Calu3 (cell line): ENCODE measurements around the gene PSD. TPM values are rescaled to one million over a fixed set of nuclear protein-coding genes. Genes with fewer than 3 reads are reported as not detected.

Experiments
- BruUV-seq: library from RNA; stranded (reverse); fragments of 400-500 nt; replicated peaks from 2 replicates; lab custom pipeline; 2021; lab: Mats Ljungman, UMichigan
- CTCF ChIA-PET: fragments of 300-600 bp; sonication (Branson Sonifier 250); formaldehyde crosslinking; loops from one replicate; lab custom pipeline; 2022; ENCODE audit warnings: antibody characterized with exemption; lab: Charles Lee
- DNase-seq: peaks from one replicate; pipeline ENCODE4 v3.0.0; 2022
- H3K27ac Mint-ChIP-seq: one replicate; pipeline ENCODE4 v1.8.0; 2022; ENCODE audit warnings: mixed read lengths; ENCODE audit not compliant: unreplicated experiment
- H3K27me3 Mint-ChIP-seq: one replicate; pipeline ENCODE4 v1.8.0; 2022; ENCODE audit warnings: mixed read lengths; ENCODE audit not compliant: unreplicated experiment
- H3K36me3 Mint-ChIP-seq: one replicate; pipeline ENCODE4 v1.8.0; 2022; ENCODE audit warnings: mild to moderate bottlenecking, moderate library complexity, mixed read lengths; ENCODE audit not compliant: insufficient read depth, unreplicated experiment
- H3K4me1 Mint-ChIP-seq: one replicate; pipeline ENCODE4 v1.8.0; 2022; ENCODE audit warnings: mild to moderate bottlenecking, low read depth, mixed read lengths; ENCODE audit not compliant: unreplicated experiment
- H3K4me3 Mint-ChIP-seq: one replicate; pipeline ENCODE4 v1.8.0; 2022; ENCODE audit warnings: mild to moderate bottlenecking, low read depth, moderate library complexity, mixed read lengths; ENCODE audit not compliant: unreplicated experiment
- H3K9me3 Mint-ChIP-seq: one replicate; pipeline ENCODE4 v1.8.0; 2022; ENCODE audit warnings: low read depth, mixed read lengths; ENCODE audit not compliant: unreplicated experiment
- intact Hi-C: fragments of 100-400 bp; cut with micrococcal nuclease; formaldehyde crosslinking; loops from one replicate; pipeline ENCODE4 v1.10.0; 2022; ENCODE audit not compliant: unreplicated experiment
- total RNA-seq: library from RNA; stranded (reverse); gene quantifications from 2 replicates; pipeline ENCODE4 v1.2.3, GENCODE V29; 2022
- TF ChIP-seq, protein P1 (sequence below): fragments of 200-600 bp; IDR thresholded peaks from one replicate; pipeline ENCODE4 v1.8.0; 2022; ENCODE audit warnings: antibody characterized with exemption; ENCODE audit not compliant: unreplicated experiment

PSD gene
- total RNA-seq, 1 experiment from 2014 or later: 0.35 TPM

- Mint-ChIP-seq H3K4me1 (peaks cover 12% of the 10 kb centered on the region), H3K9me3 (no peaks in the 10 kb centered on the region), H3K27me3 (peaks cover 11% of the 10 kb centered on the region), H3K27ac (no peak overlapping the region), H3K4me3 (no peak overlapping the region), H3K36me3 (peaks cover 25% of the 10 kb centered on the region)
- DNase-seq: no peak
- TF ChIP-seq, protein P1, sequence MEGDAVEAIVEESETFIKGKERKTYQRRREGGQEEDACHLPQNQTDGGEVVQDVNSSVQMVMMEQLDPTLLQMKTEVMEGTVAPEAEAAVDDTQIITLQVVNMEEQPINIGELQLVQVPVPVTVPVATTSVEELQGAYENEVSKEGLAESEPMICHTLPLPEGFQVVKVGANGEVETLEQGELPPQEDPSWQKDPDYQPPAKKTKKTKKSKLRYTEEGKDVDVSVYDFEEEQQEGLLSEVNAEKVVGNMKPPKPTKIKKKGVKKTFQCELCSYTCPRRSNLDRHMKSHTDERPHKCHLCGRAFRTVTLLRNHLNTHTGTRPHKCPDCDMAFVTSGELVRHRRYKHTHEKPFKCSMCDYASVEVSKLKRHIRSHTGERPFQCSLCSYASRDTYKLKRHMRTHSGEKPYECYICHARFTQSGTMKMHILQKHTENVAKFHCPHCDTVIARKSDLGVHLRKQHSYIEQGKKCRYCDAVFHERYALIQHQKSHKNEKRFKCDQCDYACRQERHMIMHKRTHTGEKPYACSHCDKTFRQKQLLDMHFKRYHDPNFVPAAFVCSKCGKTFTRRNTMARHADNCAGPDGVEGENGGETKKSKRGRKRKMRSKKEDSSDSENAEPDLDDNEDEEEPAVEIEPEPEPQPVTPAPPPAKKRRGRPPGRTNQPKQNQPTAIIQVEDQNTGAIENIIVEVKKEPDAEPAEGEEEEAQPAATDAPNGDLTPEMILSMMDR: no peak
- BruUV-seq: no TSS peak
- CTCF ChIA-PET: interaction anchor here (0.6 to 1.3 kb wide), 7 partner anchors 8 to 173 kb away, joined by 3 to 8 read pairs (median 6); partner anchors contain the start of genes FBXL15 and NFKB2
- intact Hi-C loops: no loop called here
These were observed 15.5 kb downstream of the PSD start for GRCh38 chr10:102403115-102403514.

DNA sequence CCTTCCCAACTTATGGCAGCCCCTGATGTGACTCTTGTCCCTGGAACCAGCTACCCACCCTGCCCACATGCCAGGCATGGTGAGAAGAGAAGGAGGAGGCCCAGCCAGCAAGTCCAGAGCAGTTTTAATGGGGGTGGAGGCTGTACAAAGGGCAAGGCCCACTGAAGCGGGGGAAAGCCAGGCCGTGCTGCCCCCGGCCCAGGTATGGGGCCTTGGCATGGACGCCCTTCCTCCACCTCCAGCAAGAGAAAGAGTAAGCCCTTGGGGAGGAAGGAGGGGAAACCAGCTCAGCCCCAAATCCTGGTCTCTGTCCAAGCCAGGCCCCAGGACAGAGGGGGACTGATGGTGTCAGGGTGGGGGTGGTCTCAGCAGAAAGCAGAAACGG, 16.1 kb downstream of the PSD start:
- H3K4me1 Mint-ChIP-seq: peaks cover 12% of the 10 kb centered on the region
- H3K36me3 Mint-ChIP-seq: peaks cover 28% of the 10 kb centered on the region
- TF ChIP-seq, protein P1: no peak
- no peak overlapping the region for H3K27ac Mint-ChIP-seq
- H3K9me3 Mint-ChIP-seq: no peaks in the 10 kb centered on the region
- CTCF ChIA-PET: interaction anchor here (1.3 kb wide), 1 partner anchor 19 kb away, joined by 6 read pairs; the partner anchor contains the start of gene FBXL15
- DNase-seq: no peak
- intact Hi-C loops: no loop called here
- H3K4me3 Mint-ChIP-seq: no peak overlapping the region
- H3K27me3 Mint-ChIP-seq: peaks cover 5% of the 10 kb centered on the region
- no TSS peak for BruUV-seq

DNA sequence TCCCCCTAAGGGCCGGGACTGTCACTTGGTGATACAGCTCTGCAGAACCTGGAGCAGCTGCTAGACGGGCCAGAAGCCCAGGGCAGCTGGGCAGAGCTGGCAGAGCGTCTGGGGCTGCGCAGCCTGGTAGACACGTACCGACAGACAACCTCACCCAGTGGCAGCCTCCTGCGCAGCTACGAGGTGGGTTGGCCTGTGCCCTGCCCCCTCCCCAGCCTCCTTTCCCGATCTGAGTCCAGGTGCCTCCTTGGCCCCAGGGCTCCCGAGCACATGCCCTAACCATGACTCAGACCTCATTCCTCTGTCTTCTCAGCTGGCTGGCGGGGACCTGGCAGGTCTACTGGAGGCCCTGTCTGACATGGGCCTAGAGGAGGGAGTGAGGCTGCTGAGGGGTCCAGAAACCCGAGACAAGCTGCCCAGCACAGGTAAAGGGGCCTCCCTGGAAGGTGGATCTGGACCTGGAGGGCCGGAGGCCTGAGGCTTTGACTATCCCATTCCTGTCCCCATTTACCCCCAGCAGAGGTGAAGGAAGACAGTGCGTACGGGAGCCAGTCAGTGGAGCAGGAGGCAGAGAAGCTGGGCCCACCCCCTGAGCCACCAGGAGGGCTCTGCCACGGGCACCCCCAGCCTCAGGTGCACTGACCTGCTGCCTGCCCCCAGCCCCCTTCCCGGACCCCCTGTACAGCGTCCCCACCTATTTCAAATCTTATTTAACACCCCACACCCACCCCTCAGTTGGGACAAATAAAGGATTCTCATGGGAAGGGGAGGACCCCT, 16.7 kb downstream of the PSD start:
- H3K4me3 Mint-ChIP-seq: no peak overlapping the region
- intact Hi-C loops: no loop called here
- TF ChIP-seq, protein P1: no peak
- H3K27ac Mint-ChIP-seq: no peak overlapping the region
- H3K4me1 Mint-ChIP-seq: peaks cover 12% of the 10 kb centered on the region
- BruUV-seq: no TSS peak
- H3K36me3 Mint-ChIP-seq: peaks cover 28% of the 10 kb centered on the region
- H3K9me3 Mint-ChIP-seq: no peaks in the 10 kb centered on the region
- CTCF ChIA-PET: no interaction called here
- no peaks in the 10 kb centered on the region for H3K27me3 Mint-ChIP-seq
- peak; percentile 63 for DNase-seq

DNA sequence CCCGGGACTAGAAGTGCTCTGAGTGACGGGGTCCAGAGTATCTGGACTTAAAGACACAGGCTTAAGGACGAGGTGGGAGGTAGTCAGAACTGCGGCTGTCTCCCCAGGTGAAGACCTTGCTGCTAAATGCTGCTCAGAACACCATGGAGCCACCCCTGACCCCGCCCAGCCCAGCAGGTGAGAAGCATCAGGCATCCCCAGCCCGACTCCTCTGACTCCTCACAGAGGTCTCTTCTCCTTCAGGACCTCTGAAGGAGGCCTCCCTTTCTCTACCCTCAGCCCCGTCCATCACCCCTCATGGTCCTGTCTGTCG, 17.3 kb downstream of the PSD start:
- Mint-ChIP-seq H3K4me3 (no peak overlapping the region), H3K4me1 (peaks cover 12% of the 10 kb centered on the region), H3K27ac (no peak overlapping the region), H3K27me3 (no peaks in the 10 kb centered on the region), H3K9me3 (no peaks in the 10 kb centered on the region), H3K36me3 (peaks cover 29% of the 10 kb centered on the region)
- no peak for DNase-seq
- BruUV-seq: no TSS peak
- CTCF ChIA-PET: no interaction called here
- TF ChIP-seq, protein P1: no peak
- intact Hi-C loops: no loop called here
